Spleen (tissue), 13 donors: ENCODE data around the gene VWC2. TPM values are rescaled to one million over a fixed set of nuclear protein-coding genes. Genes with fewer than 3 reads are reported as not detected.

Source experiments
- DNase-seq: peaks from one replicate; pipeline ENCODE4 v3.0.0-alpha.2; 2020
- H3K27ac ChIP-seq, 8 donors: fragments of 200-600 bp; sonication (generic) in 7 of 8; 1 replicate in 4 of 8; 2 replicates in 4 of 8; pipeline versions ENCODE4 v1.5.0 to v1.8.0; 2016 to 2021; ENCODE audit warnings: inconsistent platforms in 4 of 8, mild to moderate bottlenecking in 4 of 8, moderate library complexity in 1 of 8
- H3K27me3 ChIP-seq, 7 donors: fragments of 200-600 bp; sonication (generic) in 6 of 7; replicated peaks in 1 of 7; 1 replicate in 4 of 7; 2 replicates in 3 of 7; pipeline versions ENCODE4 v1.5.0 to v1.8.0; 2016 to 2021; ENCODE audit warnings: inconsistent platforms in 3 of 7, mild to moderate bottlenecking in 1 of 7
- H3K36me3 ChIP-seq, 6 donors: fragments of 200-600 bp; sonication (generic) in 5 of 6; 1 replicate in 4 of 6; 2 replicates in 2 of 6; pipeline versions ENCODE4 v1.5.0 to v1.8.0; 2016 to 2021; ENCODE audit warnings: inconsistent platforms in 2 of 6
- H3K4me1 ChIP-seq, 6 donors: fragments of 200-600 bp; sonication (generic) in 5 of 6; 1 replicate in 3 of 6; 2 replicates in 3 of 6; pipeline versions ENCODE4 v1.5.0 to v1.8.0; 2016 to 2021; ENCODE audit warnings: inconsistent platforms in 3 of 6
- H3K4me3 ChIP-seq, 8 donors: fragments of 200-600 bp; sonication (generic) in 7 of 8; 1 replicate in 4 of 8; 2 replicates in 4 of 8; pipeline versions ENCODE4 v1.5.0 to v1.8.0; 2016 to 2021; ENCODE audit warnings: inconsistent platforms in 4 of 8, mild to moderate bottlenecking in 4 of 8, moderate library complexity in 2 of 8
- H3K9me3 ChIP-seq, 8 donors: fragments of 200-600 bp; sonication (generic) in 7 of 8; 1 replicate in 4 of 8; 2 replicates in 4 of 8; pipeline versions ENCODE4 v1.5.0 to v1.8.0; 2016 to 2021; ENCODE audit warnings: inconsistent platforms in 4 of 8
- POLR2A ChIP-seq, 3 donors: fragments of 450-650 bp; IDR thresholded peaks; one replicate each; pipeline ENCODE4 v1.5.1; 2017; ENCODE audit warnings: antibody characterized with exemption in 3 of 3, mild to moderate bottlenecking in 1 of 3
- POLR2AphosphoS5 ChIP-seq, 3 donors: sonication (generic); formaldehyde crosslinking; IDR thresholded peaks; one replicate each; pipeline ENCODE4 v1.5.1; 2017; ENCODE audit warnings: antibody characterized with exemption in 3 of 3
- WGBS, 5 donors: extraction: QIAGEN DNeasy Blood & Tissue Kit in 3 of 5; methylation state at CpG; one replicate each; pipeline versions ENCODE4 v1.1.5 to v1.1.7; 2013 to 2018; 5-methylcytosine and 5-hydroxymethylcytosine counted together
- intact Hi-C: fragments of 100-400 bp; cut with DNase I; formaldehyde crosslinking; loops from one replicate; pipeline ENCODE4 v1.15.0; 2023; ENCODE audit warnings: low total_unique reads
- long read RNA-seq, 2 donors: transcript quantifications; one replicate each; lab custom pipeline, GENCODE V29; 2026
- polyA plus RNA-seq, 3 donors: library from polyadenylated mRNA; stranded (reverse); fragments of 200-250 nt; gene quantifications; one replicate each; pipeline ENCODE4 v1.2.1, GENCODE V29; 2013
- total RNA-seq, 7 donors: library from RNA; depleted of rRNA in 3 of 7; stranded (reverse); fragments of >200 nt in 3 of 7; fragmentation: NEBNext Ultra II Directional in 4 of 7; extraction: Animal tissue kit (Norgen Biotek cat#: 25700) in 4 of 7; gene quantifications; one replicate each; pipeline versions ENCODE4 v1.1.0 to v1.2.1, GENCODE V29; 2016 to 2021
- TF ChIP-seq, protein P1 (sequence below), 11 experiments: fragments of 200-600 bp in 7 of 11; fragments of 450-650 bp in 4 of 11; sonication (generic) in 4 of 11; IDR thresholded peaks in 8 of 11; conservative IDR thresholded peaks in 3 of 11; 1 replicate in 7 of 11; 2 replicates in 4 of 11; pipeline versions ENCODE4 v1.4.0 to v1.8.0; 2016 to 2021; ENCODE audit warnings: antibody characterized with exemption in 11 of 11, inconsistent platforms in 4 of 11, mild to moderate bottlenecking in 1 of 11
- donor health status: healthy with polysubstance abuse.
- donor health status: DM: no; HTN: no; CAD: no; lungs with moderate emphysema.
- donor health status: DM: no; HTN: no; CAD: no.
- donor health status: Bipolar disorder and iron deficiency.
- donor health status: healthy.
- donor health status: DM: no; HTN: no; CAD: no.
- donor health status: DM: yes; HTN: yes; CAD: no.

The VWC2 gene
- under 1 TPM in 2 of 7 donors, not detected in 5; 0.07 to 0.11 TPM for total RNA-seq
- under 1 TPM in 1 of 3 donors, not detected in 2; under 0.01 TPM for polyA plus RNA-seq
- long read RNA-seq, donor 1, full-length matches to known transcripts, result 2 of 2 reads
- long read RNA-seq, donor 1, partial matches to known transcripts, result 0 of 2 reads
- long read RNA-seq, donor 1, other reads (novel, unspliced or antisense), result 0 of 2 reads
- long read RNA-seq, donor 2, full-length matches to known transcripts, result 1 of 1 reads
- long read RNA-seq, donor 2, partial matches to known transcripts, result 0 of 1 reads
- long read RNA-seq, donor 2, other reads (novel, unspliced or antisense), result 0 of 1 reads

DNA sequence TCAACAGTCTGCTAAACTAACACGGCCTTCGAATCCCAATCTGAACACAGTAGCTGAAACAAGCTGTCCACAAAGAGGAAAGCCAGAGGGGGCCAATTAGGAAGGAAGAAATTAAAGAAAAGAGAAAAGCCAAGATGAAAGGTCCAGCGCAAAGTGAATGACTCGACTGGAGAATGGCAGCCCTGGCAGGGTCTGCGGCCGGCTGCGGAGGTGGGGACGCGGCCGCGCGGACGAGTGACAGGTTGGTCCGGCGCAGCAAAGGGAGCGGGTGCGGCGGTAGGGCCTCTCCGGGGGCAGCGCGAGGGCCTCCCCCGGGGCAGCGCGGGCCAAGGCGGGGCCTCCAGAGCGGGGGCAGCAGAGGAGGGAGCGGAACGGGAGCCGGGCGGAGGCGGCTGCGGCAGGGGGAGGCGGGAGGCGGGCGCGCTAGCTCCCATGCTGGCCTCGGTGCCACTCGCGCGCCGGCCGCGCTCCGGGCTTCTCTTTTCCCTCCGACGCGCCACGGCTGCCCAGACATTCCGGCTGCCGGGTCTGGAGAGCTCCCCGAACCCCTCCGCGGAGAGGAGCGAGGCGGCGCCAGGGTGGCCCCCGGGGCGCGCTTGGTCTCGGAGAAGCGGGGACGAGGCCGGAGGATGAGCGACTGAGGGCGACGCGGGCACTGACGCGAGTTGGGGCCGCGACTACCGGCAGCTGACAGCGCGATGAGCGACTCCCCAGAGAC, at the start of gene VWC2:
Gene VWC2, plus strand, starts transcription at position 421 of the 718 bp plus-strand sequence. CDS start 1,798 bp downstream, outside the sequence.
- DNase-seq, result peak; percentile 70
- WGBS, 5 donors, result 1 to 5% (median 2%) methylated on average over 22 to 75 of the region's 75 CpGs
- Histone ChIP-seq H3K4me3 (peak within 1 kb of the TSS; percentile 4 to 62 (median 32)), H3K27me3 (peaks cover 4 to 89% (median 42%) of the 10 kb centered on the region in 7 donors), H3K9me3 (no peaks in the 10 kb centered on the region), H3K36me3 (no peaks in the 10 kb centered on the region), H3K27ac (no peak within 1 kb of the TSS), H3K4me1 (peaks cover 0 to 34% (median 29%) of the 10 kb centered on the region in 6 donors)
- TF ChIP-seq POLR2A (IDR thresholded peaks at IDR 0.05) (no peak), POLR2AphosphoS5 (IDR thresholded peaks at IDR 0.05) (no peak)
- TF ChIP-seq, protein P1, sequence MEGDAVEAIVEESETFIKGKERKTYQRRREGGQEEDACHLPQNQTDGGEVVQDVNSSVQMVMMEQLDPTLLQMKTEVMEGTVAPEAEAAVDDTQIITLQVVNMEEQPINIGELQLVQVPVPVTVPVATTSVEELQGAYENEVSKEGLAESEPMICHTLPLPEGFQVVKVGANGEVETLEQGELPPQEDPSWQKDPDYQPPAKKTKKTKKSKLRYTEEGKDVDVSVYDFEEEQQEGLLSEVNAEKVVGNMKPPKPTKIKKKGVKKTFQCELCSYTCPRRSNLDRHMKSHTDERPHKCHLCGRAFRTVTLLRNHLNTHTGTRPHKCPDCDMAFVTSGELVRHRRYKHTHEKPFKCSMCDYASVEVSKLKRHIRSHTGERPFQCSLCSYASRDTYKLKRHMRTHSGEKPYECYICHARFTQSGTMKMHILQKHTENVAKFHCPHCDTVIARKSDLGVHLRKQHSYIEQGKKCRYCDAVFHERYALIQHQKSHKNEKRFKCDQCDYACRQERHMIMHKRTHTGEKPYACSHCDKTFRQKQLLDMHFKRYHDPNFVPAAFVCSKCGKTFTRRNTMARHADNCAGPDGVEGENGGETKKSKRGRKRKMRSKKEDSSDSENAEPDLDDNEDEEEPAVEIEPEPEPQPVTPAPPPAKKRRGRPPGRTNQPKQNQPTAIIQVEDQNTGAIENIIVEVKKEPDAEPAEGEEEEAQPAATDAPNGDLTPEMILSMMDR (IDR thresholded peaks at IDR 0.05 in 8 of 11, conservative IDR thresholded peaks at IDR 0.05 in 3 of 11), result no peak
- intact Hi-C loops, result no loop called here

DNA sequence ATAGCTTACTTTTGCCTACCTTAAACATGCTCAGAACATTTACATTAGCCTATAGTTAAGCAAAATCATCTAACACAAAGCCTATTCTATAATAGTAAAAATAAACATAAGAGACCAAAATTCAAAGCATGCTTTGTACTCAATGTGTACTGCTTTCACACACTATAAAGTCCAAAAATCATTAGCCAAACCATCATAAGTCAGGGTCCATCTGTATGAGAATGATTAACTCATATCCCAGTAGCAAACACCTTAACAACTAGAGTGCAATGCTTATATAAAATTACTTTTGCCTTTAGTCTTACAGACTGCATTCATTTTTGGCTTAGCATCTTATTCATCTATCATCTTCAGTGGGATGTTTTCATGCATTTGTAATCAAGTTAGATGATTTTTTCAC, 49.4 kb upstream of the VWC2 start:
- Histone ChIP-seq H3K27me3 (no peaks in the 10 kb centered on the region), H3K9me3 (no peaks in the 10 kb centered on the region), H3K36me3 (no peaks in the 10 kb centered on the region), H3K4me3 (no peak overlapping the region), H3K27ac (no peak overlapping the region), H3K4me1 (no peaks in the 10 kb centered on the region)
- intact Hi-C loops, result no loop called here
- no peak for DNase-seq
- no peak for TF ChIP-seq POLR2A (IDR thresholded peaks at IDR 0.05)
- TF ChIP-seq, protein P1 (IDR thresholded peaks at IDR 0.05 in 8 of 11, conservative IDR thresholded peaks at IDR 0.05 in 3 of 11), result no peak

DNA sequence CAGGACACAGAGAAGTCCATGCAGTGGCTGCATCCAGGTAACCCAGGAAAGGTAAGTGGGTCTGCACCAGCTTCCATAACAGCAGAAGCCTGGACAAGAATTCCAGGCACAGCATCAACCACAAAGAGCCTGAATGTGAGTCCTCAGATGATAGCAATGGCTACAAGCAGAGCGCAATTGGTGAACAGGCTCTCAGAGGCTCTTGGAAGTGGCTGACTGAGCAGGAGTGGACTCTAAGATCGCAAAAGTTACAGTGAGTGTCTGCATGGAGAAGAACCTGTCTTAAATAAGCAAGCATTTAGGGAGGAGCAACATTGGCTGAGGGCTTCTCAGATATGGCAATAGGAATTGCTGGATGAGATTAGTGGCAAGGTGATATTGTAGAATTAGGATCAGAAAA, 41.6 kb upstream of the VWC2 start:
- intact Hi-C loops, result no loop called here
- no peak for DNase-seq
- no peaks in the 10 kb centered on the region for H3K9me3 ChIP-seq
- H3K4me3 ChIP-seq, result no peak overlapping the region
- no peaks in the 10 kb centered on the region for H3K4me1 ChIP-seq
- H3K27me3 ChIP-seq, result no peaks in the 10 kb centered on the region
- WGBS, 5 donors, result 46 to 76% (median 50%) methylated on average over 2 of the region's 2 CpGs
- H3K27ac ChIP-seq, result no peak overlapping the region
- no peaks in the 10 kb centered on the region for H3K36me3 ChIP-seq
- TF ChIP-seq POLR2AphosphoS5 (IDR thresholded peaks at IDR 0.05) (no peak), POLR2A (IDR thresholded peaks at IDR 0.05) (no peak)
- TF ChIP-seq, protein P1 (IDR thresholded peaks at IDR 0.05 in 8 of 11, conservative IDR thresholded peaks at IDR 0.05 in 3 of 11), result no peak

DNA sequence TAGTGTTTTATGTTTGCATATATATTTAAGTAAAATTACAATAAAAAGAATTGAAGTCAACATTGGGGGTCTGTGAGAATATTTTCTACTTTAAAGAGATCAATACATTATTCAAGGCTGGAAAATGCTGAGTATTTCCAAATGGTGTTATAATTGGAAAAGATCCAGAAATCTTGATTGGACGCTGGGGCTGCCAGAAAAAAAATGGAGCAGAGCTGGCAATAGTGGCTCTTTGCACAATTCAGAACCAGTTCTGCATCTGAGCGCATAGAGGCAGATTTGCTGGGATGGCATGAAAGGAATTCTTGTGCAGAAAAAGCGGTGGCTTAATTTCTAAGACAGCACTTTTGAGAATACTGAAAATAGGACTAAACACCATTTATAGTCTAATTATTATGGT, 10.8 kb upstream of the VWC2 start:
- H3K4me3 ChIP-seq, result no peak overlapping the region
- H3K36me3 ChIP-seq, result no peaks in the 10 kb centered on the region
- H3K27ac ChIP-seq, result no peak overlapping the region
- no peaks in the 10 kb centered on the region for H3K4me1 ChIP-seq
- WGBS, 5 donors, result 72 to 79% (median 74%) methylated on average over 3 of the region's 3 CpGs
- H3K9me3 ChIP-seq, result no peaks in the 10 kb centered on the region
- TF ChIP-seq, protein P1 (IDR thresholded peaks at IDR 0.05 in 8 of 11, conservative IDR thresholded peaks at IDR 0.05 in 3 of 11), result no peak
- TF ChIP-seq POLR2A (IDR thresholded peaks at IDR 0.05), result no peak
- TF ChIP-seq POLR2AphosphoS5 (IDR thresholded peaks at IDR 0.05), result no peak
- DNase-seq, result no peak
- H3K27me3 ChIP-seq, result no peaks in the 10 kb centered on the region
- intact Hi-C loops, result no loop called here
